DOHH2 (cell line): ENCODE data around the gene SELENOW.

Experiments
- H3F3A ChIP-seq: fragments of 200-600 bp; sonication (generic), shearing (Covaris generic); 2 replicates; pipeline ENCODE4 v1.6.0; 2016; ENCODE audit warnings: antibody characterized with exemption, mild to moderate bottlenecking; ENCODE audit not compliant: control insufficient read depth, insufficient read depth
- H3K27ac ChIP-seq: fragments of 200-600 bp; sonication (generic); 2 replicates; pipeline ENCODE4 v1.5.1; 2014; ENCODE audit warnings: low read depth, mild to moderate bottlenecking, low read length, moderate library complexity
- H3K27me3 ChIP-seq: fragments of 200-600 bp; sonication (generic); 2 replicates; pipeline ENCODE4 v1.6.1; 2014; ENCODE audit warnings: mild to moderate bottlenecking, low read length, mixed read lengths; ENCODE audit not compliant: control insufficient read depth
- H3K36me3 ChIP-seq: fragments of 200-600 bp; sonication (generic); 2 replicates; pipeline ENCODE4 v1.6.1; 2014; ENCODE audit warnings: mild to moderate bottlenecking, low read length, moderate library complexity, mixed read lengths; ENCODE audit not compliant: control insufficient read depth
- H3K4me1 ChIP-seq: fragments of 200-600 bp; sonication (generic); 2 replicates; pipeline ENCODE4 v1.6.1; 2014; ENCODE audit warnings: mild to moderate bottlenecking, low read length, mixed read lengths; ENCODE audit not compliant: control insufficient read depth
- H3K4me2 ChIP-seq: fragments of 200-600 bp; sonication (generic); 2 replicates; pipeline ENCODE4 v1.6.0; 2014; ENCODE audit warnings: mild to moderate bottlenecking, low read length, moderate library complexity
- H3K4me3 ChIP-seq: fragments of 200-600 bp; sonication (generic); 2 replicates; pipeline ENCODE4 v1.5.1; 2014; ENCODE audit warnings: mild to moderate bottlenecking, low read length, mixed read lengths
- H3K79me2 ChIP-seq: fragments of 200-600 bp; sonication (generic); 2 replicates; pipeline ENCODE4 v1.6.1; 2014; ENCODE audit warnings: mild to moderate bottlenecking, low read length, mixed read lengths; ENCODE audit not compliant: control insufficient read depth
- H3K9me2 ChIP-seq: fragments of 200-600 bp; sonication (generic); replicated peaks from 2 replicates; pipeline ENCODE4 v1.6.1; 2014; ENCODE audit warnings: mild to moderate bottlenecking, low read length, mixed read lengths; ENCODE audit not compliant: control insufficient read depth
- H3K9me3 ChIP-seq: fragments of 200-600 bp; sonication (generic); 2 replicates; pipeline ENCODE4 v1.6.1; 2014; ENCODE audit warnings: antibody characterized with exemption, low read length, mixed read lengths; ENCODE audit not compliant: control insufficient read depth, insufficient read depth
- H4K20me1 ChIP-seq: fragments of 200-600 bp; sonication (generic); 2 replicates; pipeline ENCODE4 v1.6.0; 2014; ENCODE audit warnings: low read depth, mild to moderate bottlenecking, antibody characterized with exemption, low read length, moderate library complexity; ENCODE audit not compliant: control insufficient read depth, insufficient read depth
- EZH2phosphoT487 ChIP-seq: fragments of 200-600 bp; sonication (generic); IDR thresholded peaks from 2 replicates; pipeline ENCODE4 v1.6.1; 2017; ENCODE audit warnings: borderline replicate concordance, mild to moderate bottlenecking, antibody characterized with exemption, low read length, moderate library complexity, mixed read lengths
- TF ChIP-seq, protein P1 (sequence below): fragments of 200-600 bp; sonication (generic); IDR thresholded peaks from one replicate; pipeline ENCODE4 v1.5.1; 2014; ENCODE audit warnings: antibody characterized with exemption, mild to moderate bottlenecking, low read depth, low read length; ENCODE audit not compliant: poor library complexity, severe bottlenecking

SELENOW gene

DNA sequence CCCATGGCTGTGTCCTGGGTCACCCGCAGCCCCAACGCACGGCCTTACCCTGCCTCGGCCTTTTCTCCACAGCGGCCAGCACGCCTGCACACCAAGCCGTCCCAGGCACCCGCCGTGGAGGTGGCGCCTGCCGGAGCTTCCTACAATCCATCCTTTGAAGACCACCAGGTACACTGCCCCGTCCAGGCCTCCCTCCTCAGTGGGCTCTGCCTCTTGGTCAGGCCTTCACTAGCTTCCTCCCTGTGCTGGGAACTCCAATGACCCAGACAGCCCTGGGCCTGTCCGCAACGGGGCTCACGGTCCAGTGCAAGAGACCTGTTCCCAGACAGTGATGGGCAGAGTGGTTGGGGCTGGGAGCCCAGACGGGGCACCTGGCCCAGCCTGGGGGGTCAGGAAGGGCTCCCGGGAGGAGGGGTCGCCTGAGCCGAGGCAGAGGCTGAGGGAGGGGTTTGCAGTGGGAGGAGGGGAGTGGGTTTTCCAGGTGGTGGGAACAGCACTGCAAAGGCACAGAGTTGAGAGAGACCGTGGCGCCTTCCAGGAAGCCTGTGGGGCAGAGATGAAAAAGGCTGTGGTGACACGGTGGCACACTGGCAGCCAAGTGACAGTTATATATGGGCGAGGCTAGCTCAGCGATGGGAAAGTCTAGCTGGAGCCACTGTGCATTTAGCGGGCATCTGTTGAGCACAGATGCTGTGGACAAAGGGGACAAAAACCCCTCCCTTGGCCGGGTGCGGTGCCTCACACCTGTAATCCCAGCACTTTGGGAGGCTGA, 25.9 kb upstream of the SELENOW start:
- H3F3A ChIP-seq: no peaks in the 10 kb centered on the region
- H3K36me3 ChIP-seq: peaks cover 95% of the 10 kb centered on the region
- H3K79me2 ChIP-seq: peaks cover 27% of the 10 kb centered on the region
- no peak for TF ChIP-seq EZH2phosphoT487
- TF ChIP-seq, protein P1, sequence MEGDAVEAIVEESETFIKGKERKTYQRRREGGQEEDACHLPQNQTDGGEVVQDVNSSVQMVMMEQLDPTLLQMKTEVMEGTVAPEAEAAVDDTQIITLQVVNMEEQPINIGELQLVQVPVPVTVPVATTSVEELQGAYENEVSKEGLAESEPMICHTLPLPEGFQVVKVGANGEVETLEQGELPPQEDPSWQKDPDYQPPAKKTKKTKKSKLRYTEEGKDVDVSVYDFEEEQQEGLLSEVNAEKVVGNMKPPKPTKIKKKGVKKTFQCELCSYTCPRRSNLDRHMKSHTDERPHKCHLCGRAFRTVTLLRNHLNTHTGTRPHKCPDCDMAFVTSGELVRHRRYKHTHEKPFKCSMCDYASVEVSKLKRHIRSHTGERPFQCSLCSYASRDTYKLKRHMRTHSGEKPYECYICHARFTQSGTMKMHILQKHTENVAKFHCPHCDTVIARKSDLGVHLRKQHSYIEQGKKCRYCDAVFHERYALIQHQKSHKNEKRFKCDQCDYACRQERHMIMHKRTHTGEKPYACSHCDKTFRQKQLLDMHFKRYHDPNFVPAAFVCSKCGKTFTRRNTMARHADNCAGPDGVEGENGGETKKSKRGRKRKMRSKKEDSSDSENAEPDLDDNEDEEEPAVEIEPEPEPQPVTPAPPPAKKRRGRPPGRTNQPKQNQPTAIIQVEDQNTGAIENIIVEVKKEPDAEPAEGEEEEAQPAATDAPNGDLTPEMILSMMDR: no peak
- H3K9me3 ChIP-seq: no peaks in the 10 kb centered on the region
- no peak overlapping the region for H3K4me3 ChIP-seq
- no peaks in the 10 kb centered on the region for H3K27me3 ChIP-seq
- no peak overlapping the region for H3K27ac ChIP-seq
- no peak overlapping the region for H3K4me2 ChIP-seq
- peaks cover 20% of the 10 kb centered on the region for H3K4me1 ChIP-seq
- no peaks in the 10 kb centered on the region for H3K9me2 ChIP-seq
- peaks cover 8% of the 10 kb centered on the region; the same call in 1 of the 2 replicates for H4K20me1 ChIP-seq

DNA sequence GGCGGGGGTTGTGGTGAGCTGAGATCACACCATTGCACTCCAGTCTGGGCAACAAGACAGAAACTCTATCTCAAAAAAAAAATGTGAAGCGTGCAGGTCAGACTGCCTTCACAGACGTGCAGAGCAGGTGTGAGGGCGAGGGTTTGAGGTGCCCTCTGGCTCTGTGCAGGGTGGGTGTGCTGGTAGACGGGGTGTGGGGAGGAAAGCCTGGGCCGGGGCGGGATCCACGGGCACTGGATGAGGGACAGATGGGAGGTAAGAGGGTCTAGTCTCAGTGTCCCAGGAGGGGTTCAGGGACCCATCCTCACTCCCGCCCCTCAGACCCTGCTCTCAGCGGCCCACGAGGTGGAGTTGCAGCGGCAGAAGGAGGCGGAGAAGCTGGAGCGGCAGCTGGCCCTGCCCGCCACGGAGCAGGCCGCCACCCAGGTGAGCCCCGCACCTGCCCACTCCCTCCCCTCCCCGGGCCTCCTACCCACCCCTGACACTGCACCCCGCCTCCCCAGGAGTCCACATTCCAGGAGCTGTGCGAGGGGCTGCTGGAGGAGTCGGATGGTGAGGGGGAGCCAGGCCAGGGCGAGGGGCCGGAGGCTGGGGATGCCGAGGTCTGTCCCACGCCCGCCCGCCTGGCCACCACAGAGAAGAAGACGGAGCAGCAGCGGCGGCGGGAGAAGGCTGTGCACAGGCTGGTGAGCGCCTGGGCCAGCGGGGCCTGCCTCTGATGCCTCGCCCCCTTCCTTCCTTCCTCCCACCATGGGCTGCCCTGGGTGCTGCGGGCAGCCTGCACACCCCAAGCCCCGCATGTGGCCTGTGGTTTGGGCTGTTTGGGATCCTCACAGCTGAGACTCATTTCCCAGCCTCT, 24.1 kb upstream of the SELENOW start:
- H3F3A ChIP-seq: no peaks in the 10 kb centered on the region
- H3K4me1 ChIP-seq: peaks cover 5% of the 10 kb centered on the region
- H3K4me2 ChIP-seq: no peak overlapping the region
- H3K4me3 ChIP-seq: no peak overlapping the region
- peaks cover 95% of the 10 kb centered on the region for H3K36me3 ChIP-seq
- H3K9me2 ChIP-seq: no peaks in the 10 kb centered on the region
- H3K9me3 ChIP-seq: no peaks in the 10 kb centered on the region
- H4K20me1 ChIP-seq: peaks cover 7% of the 10 kb centered on the region; the same call in 1 of the 2 replicates
- peaks cover 11% of the 10 kb centered on the region for H3K79me2 ChIP-seq
- no peaks in the 10 kb centered on the region for H3K27me3 ChIP-seq
- H3K27ac ChIP-seq: no peak overlapping the region
- TF ChIP-seq, protein P1: no peak
- TF ChIP-seq EZH2phosphoT487: no peak

DNA sequence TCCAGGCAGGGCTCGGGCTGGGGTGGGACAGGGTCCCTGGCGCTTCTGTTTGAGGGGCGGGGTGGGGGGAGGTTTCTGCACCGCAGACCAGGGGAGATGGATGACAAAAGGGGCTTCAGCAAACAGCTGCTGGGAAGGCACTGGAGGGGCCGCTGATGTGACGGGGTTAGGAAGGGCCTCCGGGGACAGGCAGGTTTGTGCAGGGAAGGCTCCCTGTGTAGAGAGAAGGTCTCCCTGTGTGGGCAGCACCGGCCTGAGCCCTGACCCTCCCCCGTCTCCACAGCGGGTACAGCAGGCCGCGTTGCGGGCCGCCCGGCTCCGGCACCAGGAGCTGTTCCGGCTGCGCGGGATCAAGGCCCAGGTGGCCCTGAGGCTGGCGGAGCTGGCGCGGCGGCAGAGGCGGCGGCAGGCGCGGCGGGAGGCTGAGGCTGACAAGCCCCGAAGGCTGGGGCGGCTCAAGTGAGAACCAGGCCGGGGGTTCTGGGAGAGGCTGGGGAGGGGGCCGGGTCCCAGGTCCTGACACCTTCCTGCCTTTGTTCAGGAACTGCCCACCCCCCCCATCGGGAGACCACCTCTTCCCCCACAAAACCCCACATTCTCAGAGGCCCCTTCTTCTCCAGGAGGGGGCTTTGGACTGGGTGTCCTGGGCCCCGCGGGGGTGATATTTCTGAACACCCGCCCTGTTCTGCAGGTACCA, 23.3 kb upstream of the SELENOW start:
- no peaks in the 10 kb centered on the region for H3K9me2 ChIP-seq
- H3K27me3 ChIP-seq: no peaks in the 10 kb centered on the region
- TF ChIP-seq, protein P1: no peak
- TF ChIP-seq EZH2phosphoT487: no peak
- H3K9me3 ChIP-seq: no peaks in the 10 kb centered on the region
- no peak overlapping the region for H3K4me2 ChIP-seq
- no peaks in the 10 kb centered on the region for H3F3A ChIP-seq
- no peaks in the 10 kb centered on the region; the same call in 1 of the 2 replicates for H4K20me1 ChIP-seq
- H3K4me3 ChIP-seq: no peak overlapping the region
- H3K27ac ChIP-seq: no peak overlapping the region
- H3K36me3 ChIP-seq: peaks cover 87% of the 10 kb centered on the region
- H3K79me2 ChIP-seq: peaks cover 3% of the 10 kb centered on the region
- no peaks in the 10 kb centered on the region for H3K4me1 ChIP-seq
